DMS 273 (cell line): ENCODE measurements around the gene FNIP2.
"Not testable (repeated sequence)": the region's sequence is repeated elsewhere in the genome, so short reads cannot be mapped to it uniquely, and the experiment has no call there.

Experiments
- DNase-seq: peaks from one replicate; lab custom pipeline; 2025; ENCODE audit not compliant: unreplicated experiment; lab: John Stamatoyannopoulos, UW

Gene FNIP2

DNA sequence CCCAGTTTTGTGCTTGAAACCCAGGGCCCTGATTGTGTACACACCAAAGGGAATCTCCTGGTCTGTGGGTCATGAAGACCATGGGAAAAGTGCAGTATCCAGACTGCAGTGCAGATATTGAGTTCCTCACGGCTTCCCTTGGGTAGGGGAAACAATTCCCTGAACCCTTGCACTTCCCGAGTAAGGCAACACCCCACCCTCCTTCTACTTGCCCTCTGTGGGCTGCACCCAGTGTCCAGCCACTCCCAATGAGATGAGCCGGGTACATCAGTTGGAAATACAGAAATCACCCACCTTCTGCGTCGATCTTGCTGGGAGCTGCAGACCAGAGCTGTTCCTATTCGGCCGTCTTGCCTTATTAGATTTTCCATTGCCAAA, 134.2 kb downstream of the FNIP2 start:
- no peak for DNase-seq

DNA sequence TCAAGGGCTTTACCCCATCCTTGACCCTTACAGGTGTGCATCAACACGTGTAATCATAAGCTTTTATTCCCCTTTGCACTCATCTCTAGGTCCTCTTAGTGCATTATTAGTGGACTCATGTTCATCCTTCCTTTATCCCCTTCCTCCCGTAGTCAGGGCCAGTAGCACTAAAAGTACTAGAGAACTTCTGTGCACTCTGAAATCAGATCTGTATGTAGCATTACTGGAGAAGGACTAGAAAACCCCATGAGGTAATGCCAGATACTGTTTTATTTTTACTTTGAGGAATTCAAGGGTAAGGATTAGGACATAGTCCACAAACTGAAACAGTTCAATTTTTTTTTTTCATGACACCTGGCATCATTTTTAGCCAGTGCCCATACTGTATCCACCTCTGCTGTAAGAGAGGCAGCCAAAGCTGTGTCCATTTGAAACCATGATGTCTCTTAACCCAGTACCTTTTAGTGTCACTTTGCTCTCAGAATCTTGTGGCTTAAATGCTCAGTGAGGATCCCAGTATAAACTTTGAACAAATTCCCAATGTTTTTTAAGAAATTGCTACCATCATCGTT, 134.7 kb downstream of the FNIP2 start:
- no peak for DNase-seq

DNA sequence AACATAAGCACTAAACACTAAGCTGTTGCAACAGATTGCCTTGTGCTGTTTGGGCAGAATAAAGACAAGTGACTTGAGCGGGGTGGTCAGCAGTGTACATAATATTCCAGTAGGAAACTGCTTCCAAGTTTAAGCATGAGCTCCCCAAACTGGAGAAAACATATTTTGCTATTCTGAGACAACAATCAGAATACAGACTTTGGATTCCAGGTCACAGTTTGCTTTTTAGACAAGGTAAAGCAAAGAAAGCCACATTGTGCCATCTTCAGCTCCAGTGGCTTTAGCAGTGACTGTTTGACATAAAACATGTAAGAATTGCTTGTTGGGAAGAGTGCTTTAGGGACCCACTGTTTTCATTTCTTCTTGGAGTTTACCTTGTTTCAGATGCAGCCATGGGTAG, 136.0 kb downstream of the FNIP2 start:
- DNase-seq, result no peak

DNA sequence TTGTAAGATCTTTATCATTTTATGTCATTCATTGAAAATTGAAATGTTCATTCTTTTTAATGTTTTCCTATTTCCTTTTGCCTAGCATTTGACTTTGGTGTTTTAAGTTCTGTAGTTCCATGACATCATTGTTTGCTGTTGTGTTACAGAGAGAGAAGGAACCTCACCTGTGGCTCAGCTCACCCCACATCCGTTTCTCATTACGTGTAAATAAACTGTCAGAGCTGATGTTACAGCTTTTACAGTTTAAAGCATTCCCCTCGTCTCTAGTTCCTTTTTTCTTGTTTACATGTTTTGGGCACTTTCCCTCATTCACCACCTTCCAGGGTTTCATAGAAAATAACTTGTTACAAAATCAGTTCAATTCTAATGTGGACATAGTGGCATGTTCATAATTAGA, 137.2 kb downstream of the FNIP2 start:
- no peak for DNase-seq

DNA sequence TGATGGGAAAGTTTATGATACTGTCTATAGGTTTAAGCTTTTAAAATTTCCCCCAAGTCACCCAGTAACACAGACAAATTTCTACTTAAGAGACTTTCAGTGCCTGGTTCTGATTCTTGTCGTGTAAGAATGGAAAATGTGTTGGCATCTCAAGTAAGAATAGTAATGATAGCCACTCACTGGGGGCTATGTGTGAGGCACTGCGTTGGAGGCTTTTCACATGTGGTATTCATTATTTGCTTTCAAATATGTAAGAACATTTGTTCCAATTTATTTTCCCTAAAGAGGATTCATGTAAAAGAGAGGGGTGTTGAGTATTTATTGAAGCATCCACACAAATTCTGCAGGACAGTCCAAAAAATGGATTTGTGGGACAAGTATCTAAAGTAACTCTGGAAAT, 143.6 kb downstream of the FNIP2 start:
- no peak for DNase-seq

DNA sequence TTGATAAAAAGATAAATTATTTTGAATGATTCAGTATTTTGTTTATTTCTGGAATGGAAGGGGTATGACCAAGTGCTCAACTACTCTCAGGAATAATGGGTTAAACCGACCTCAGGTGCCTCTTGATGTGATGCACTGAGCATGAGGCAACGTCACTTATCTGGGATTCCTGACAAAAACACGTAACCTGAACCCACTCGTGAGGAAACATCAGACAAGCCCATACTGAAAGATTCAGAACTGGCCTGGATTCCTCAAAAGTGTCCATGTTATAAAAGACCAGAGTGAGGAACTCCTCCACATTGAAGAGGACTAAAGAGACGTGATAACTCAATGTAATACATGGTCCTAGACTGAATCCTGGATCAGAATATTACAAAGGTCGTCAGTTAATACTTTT, 144.0 kb downstream of the FNIP2 start:
- peak; percentile 2 for DNase-seq

DNA sequence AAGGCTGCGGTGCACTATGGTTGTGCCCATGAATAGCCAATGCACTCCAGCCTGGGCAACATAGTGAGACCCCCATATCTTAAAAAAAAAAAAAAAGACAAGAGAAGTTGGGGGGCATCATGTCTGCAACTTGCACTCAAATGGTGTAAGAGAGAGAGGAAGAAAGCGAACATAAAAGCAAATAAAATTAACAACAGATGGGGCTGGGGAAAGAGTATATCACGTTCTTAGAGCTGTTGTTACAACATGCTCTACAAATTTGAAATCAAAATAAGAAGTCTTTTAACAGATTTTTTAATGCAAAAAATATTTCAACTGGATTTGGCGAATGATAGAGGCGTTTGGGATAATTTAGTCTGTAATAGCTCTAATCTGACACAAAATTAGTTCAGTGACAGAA, 144.9 kb downstream of the FNIP2 start:
- DNase-seq, result peak; percentile 16

DNA sequence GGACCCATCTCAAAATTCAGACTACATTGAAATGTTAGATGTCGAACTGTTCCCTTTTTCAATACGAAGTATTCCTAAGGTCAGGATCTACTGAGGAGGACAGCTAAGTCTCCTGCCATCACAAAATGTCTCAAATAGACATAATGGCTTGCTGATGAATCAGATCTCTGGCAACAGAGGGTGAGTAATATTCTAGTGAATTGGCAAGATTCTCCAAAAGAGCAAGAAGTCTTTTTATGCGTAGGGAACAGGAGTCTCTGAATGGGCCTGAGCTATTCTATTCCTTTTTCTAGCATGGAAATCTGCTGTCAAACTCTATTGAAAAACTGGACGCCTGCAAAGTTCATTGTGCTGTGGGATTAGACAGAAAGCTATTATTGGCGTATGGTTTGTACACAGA, 145.4 kb downstream of the FNIP2 start:
- DNase-seq, result peak; percentile 11

DNA sequence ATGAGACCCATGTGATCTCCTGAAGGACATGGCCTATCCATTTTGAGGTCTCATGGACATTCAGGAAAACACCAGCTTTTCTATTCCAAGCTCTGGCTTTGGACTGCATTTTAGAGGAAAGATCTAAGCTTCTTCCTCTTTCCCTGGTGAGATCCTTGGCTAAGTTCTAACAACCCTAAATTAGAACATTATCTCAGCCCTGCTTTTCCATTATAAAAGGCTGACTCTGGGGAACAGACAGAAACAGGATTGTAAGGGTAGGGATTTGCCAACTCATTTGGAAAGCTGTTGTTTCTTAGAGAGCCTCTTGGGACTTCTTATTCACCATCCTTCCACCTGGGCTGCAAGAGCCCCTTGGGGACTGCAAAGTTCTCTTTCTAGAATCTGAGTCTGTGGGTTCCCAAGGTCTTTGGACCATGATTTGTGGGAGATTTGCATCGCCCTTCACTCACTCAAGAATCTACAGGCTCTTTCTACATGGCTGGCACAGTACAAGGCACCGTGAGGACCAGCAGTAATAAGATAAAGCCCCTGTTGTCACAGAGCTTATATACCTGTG, 146.9 kb downstream of the FNIP2 start:
- DNase-seq, result no peak

DNA sequence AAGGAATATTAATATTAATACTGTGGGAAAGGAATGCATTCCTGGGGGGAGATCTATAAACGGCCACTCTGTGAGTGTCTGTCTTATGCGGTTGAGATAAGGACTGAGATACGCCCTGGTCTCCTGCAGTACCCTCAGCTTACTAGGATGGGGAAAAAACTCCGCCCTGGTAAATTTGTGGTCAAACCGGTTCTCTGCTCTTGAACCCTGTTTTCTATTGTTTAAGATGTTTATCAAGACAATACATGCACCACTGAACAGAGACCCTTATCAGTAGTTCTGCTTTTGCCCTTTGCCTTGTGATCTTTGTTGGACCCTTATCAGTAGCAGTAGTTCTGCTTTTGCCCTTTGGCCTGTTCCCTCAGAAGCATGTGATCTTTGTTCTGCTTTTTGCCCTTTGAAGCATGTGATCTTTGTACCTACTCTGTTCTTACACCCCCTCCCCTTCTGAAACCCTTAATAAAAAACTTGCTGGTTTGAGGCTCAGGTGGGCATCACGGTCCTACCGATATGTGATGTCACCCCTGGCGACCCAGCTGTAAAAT, 151.7 kb downstream of the FNIP2 start:
- DNase-seq, result not testable (repeated sequence)

DNA sequence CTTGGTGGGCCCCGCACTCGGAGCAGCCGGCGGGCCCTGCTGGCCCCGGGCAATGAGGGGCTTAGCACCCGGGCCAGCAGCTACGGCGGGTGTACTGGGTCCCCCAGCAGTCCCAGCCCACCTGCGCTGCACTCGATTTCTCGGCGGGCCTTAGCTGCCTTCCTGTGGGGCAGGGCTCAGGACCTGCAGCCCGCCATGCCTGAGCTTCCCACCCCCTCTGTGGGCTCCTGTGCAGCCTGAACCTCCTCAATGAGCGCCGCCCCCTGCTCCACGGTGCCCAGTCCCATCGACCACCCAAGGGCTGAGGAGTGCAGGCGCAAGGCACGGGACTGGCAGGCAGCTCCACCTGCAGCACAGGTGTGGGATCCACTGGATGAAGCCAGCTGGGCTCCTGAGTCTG, 158.9 kb downstream of the FNIP2 start:
- not testable (repeated sequence) for DNase-seq

DNA sequence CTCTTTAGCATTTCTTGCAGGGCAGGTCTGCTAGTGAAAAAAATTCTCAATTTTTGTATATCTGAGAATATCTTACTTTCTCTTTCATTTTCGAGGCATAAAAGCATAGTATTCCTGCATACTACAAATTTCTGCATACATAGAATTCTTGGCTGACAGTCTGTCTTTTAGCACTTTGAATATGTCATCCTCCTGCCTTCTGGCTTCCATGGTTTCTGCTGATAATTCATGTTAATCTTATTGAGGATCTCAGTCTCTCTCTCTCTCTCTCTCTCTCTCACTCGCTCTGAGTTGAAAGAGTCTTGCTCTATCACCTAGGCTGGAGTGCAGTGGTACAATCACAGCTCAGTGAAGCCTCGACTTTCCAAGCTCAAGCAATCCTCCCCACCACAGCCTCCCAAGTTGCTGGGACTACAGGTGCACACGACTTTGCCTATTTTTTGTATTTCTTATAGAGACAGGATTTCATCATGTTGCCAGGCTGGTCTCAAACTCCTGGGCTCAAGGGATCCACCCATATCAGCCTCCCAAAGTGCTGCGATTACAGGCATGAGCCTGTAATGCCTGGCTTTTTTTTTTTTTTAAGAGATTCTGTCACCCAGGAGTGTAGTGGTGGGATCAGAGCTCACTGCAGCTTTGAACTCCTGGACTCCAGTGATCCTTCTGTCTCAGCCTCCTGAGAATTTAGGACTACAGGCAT, 161.3 kb downstream of the FNIP2 start:
- DNase-seq, result no peak

DNA sequence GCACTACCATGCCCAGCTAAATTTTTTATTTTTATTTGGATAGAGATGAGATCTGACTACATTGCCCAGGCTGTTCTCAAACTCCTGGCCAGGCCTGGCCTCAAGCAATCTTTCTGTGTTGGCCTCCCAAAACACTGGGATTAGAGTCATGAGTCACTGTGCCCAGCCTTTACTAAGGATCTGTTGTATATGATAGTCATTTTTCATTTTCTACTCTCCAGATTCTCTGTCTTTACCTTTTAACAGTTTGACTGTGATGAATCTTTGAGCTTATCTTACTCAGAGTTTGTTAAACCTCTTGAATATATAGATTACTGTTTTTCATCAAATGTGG, 161.8 kb downstream of the FNIP2 start:
- DNase-seq, result no peak

DNA sequence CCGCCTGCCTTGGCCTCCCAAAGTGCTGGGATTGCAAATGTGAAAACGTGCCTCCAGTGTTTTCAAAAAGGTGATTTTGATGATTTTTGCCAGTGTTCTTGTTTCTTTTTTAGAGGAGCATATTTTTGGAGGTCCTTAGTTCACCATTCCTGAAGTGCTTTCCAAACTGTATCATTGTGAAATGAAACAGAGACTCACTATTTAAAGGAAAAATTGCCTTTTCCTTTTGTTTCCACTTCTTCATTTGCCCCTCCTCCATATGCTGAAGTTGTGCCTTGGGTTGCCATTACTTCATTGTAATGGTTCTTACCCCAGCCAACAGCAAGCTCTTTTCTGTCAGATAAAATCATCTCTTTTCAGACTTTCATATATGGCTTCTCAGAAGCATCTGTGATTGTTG, 164.4 kb downstream of the FNIP2 start:
- DNase-seq, result no peak

DNA sequence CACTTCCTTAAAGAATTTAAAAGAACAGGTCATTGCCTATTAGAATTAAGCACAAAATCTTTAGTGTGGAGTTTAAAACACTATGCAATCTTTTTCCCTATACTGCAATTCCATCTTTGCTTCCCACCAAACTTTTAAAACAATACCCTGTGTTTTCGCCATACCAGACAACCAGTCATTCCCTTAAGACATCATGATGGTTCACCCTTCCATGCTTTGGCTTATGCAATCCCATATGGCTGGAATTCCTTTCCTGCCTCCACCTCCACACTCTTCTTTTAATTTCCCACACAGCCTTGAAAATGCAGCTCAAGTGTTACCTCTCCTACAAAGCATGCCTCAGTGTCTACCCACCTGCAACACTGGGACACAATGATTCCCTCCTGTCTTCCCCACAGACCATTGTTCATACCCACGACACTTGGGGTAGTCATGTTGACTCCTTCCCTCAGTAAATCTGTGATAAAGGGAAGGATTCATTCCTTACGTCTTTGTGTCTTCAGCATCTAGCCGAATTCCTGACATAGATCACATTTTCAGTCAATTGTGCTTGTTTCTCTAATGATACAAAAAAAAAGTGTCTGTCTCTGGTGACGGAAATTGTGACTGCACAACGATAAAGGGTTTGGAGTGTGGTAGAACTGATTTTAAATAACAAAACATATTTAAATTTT, 166.3 kb downstream of the FNIP2 start:
- DNase-seq, result no peak

DNA sequence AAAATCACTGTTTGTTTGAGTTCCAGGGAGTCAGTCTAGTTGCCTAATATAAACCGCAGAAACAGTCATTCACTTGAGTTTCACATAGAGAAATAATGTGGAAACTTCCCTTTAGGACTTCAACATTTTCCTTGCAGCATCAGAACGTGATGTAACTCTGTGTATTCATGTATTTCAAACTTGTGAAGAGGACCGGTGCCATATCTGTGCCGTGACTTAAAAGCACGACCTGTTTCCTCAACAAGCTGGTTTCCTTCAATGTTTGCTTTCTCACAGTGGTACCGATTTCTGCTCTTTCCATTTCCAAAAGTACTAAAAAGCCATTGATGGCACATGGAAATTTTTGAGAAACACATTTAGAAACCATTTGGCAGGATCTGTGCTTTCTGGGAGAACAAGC, 167.4 kb downstream of the FNIP2 start:
- no peak for DNase-seq

DNA sequence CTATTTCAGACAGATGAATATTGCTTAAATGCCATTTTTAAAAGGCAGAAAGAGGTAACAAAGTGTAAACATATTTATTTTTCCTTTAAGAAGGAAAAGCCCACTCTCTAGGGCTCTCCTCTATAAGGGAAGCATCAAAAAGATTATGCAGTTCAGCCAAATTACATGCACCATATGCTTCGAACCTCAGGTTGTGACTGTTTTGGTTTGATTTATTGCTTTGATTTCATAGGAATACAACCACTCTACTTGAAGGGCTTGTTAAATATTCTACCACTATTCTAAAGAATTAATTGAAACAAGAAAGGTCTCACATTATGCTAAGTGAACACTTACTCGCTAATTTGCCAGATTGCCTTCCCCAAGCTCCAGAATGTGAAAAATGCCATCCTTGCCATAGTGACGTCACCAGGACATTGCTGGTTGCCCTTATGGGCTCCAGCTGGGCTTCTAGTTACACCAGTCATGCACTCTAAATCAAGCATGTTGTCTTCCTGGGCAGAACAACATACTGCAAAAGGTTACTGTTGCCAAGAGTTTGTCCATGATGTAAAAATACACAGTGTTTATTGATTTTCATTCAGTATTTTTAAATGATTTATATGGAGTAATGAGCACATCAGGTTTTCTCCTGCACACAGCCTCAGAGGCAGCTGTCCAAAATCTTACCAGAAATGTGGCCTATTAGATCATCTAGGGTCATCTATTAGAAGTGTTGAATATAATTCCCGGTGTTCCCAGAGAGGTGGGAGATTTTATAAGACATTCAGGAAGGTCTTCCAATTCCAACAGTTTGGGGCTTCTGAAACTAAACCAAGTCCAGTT, 169.6 kb downstream of the FNIP2 start:
- peak; percentile 90 for DNase-seq

DNA sequence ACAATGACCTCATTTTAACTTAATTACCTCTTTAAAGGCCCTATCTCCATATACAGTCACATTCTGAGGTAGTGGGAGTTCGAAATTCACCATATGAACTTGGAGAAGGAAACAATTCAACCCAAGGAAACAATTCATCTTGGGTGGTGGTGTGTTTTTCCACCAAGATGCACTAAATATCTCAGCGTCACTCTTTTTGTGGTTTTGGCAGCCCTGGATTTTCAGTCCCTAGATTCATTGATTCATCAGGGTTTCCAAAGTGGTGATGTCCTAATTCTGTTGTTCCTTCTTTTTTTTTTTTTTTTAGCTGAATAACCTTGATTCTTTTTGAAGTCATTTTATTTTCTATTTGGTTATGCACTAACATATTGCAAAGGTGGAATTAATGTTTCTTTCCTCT, 171.4 kb downstream of the FNIP2 start:
- DNase-seq, result no peak

DNA sequence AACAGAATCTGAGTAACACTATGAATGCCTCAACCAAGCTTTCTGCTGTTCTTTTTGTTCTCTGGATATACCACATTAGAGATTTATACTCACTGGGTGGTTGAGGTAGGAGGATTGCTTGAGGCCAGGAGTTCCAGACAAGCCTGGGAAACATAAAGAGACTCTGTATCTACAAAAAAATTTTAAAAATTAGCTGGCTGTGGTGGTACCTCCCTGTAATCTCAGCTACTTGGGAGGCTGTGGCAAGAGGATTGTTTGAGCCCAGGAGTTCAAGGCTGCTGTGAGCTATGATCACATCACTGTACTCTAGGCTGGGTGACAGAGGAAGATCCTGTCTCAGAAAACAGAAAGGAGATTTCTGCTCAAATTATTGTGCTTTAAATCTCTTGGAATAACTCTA, 172.5 kb downstream of the FNIP2 start:
- DNase-seq, result no peak

DNA sequence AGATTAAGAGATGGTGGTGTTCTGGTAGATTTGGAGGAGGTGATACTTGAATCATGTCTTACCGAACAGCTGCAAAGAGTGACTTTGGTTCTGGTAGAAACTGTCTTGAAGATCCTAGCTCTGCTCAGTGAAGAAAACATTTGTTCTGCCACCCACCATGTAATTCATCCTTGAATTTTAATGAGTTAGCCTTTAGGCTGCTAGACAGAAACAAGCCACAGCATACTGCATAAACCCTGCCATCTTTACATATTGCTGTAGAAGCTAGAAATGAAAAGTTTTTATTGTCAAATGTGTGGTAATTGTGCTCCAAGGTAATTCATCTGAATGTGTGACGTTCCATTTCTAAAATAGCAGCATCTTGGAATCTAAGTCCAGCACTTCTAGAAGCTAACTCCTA, 173.1 kb downstream of the FNIP2 start:
- no peak for DNase-seq

DNA sequence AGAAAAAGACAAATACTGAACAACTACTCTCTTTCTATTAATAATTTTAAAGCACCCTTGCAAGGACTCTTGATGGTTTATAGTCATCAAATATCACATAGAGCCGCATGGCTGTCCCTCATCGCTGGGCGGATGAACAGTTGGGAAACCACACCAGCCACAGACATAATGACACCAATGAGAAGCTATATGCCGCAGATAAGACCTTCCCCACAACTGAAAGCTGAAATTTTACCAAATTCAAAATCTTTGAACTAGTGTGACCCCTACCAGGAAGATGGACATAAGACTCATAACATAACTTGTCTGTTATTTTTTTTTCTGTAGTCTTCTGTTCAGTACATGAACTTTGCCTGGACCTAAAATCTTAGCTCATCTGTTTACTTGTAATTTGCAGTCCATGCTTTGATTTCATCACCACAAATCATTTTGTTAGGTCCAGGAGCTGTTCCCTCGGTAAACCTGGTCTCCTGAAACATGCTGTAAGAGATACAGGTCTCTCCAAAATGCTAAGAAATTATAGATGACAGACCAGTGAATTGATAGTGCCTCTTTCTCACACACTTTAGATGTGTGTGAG, 176.8 kb downstream of the FNIP2 start:
- no peak for DNase-seq
